Progenitor cell of endocrine pancreas (in vitro differentiated cells): ENCODE measurements around the gene FGF22. TPM values are rescaled to one million over a fixed set of nuclear protein-coding genes. Genes with fewer than 3 reads are reported as not detected.

Source experiments
- DNase-seq: peaks from one replicate; pipeline ENCODE4 v3.0.0; 2021; ENCODE audit warnings: low spot score; ENCODE audit not compliant: unreplicated experiment
- H3K27ac Mint-ChIP-seq: 2 replicates; pipeline ENCODE4 v1.8.0; 2021; ENCODE audit warnings: mild to moderate bottlenecking, moderate library complexity, mixed read lengths
- H3K27me3 Mint-ChIP-seq: 2 replicates; pipeline ENCODE4 v1.8.0; 2021; ENCODE audit warnings: mixed read lengths
- H3K36me3 Mint-ChIP-seq: 2 replicates; pipeline ENCODE4 v1.8.0; 2022; ENCODE audit warnings: mixed read lengths; ENCODE audit not compliant: insufficient read depth
- H3K4me1 Mint-ChIP-seq: 2 replicates; pipeline ENCODE4 v1.8.0; 2021; ENCODE audit warnings: low read depth, mixed read lengths
- H3K4me3 Mint-ChIP-seq: 2 replicates; pipeline ENCODE4 v1.8.0; 2021; ENCODE audit warnings: low read depth, mild to moderate bottlenecking, moderate library complexity, mixed read lengths
- H3K9me3 Mint-ChIP-seq: 2 replicates; pipeline ENCODE4 v1.8.0; 2021; ENCODE audit warnings: low read depth, mixed read lengths
- CTCF ChIP-seq: fragments of 200-600 bp; sonication (generic); IDR thresholded peaks from one replicate; pipeline ENCODE4 v1.5.0; 2021; ENCODE audit warnings: antibody characterized with exemption, mild to moderate bottlenecking; ENCODE audit not compliant: unreplicated experiment
- total RNA-seq: library from RNA; stranded (reverse); gene quantifications from 2 replicates; pipeline ENCODE4 v1.2.1, GENCODE V29; 2021

The FGF22 gene
- total RNA-seq, 1 donor from 2014 or later, result 0.43 TPM

DNA sequence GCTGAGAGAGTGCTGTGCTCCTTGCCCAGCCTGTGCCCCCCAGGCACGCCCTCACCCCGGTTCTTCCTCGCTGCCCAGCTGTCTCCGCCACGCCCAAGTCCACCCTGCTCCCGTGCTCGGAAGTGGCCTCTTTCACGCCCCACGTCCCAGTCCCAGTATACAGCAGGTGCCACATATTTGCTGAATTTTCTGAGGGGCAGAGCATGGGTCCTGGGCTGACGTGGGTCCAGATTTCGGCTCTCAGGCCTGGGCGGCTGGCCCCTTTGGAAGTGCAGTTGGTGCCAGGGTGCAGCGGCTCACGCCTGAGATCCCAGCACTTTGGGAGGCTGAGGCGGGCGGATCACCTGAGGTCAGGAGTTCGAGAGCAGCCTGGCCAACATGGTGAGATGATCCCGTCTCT, 46.6 kb upstream of the FGF22 start:
- peaks cover 37% of the 10 kb centered on the region for H3K27me3 Mint-ChIP-seq
- no peaks in the 10 kb centered on the region for H3K9me3 Mint-ChIP-seq
- peaks cover 2% of the 10 kb centered on the region for H3K4me1 Mint-ChIP-seq
- TF ChIP-seq CTCF, result no peak
- DNase-seq, result no peak
- no peaks in the 10 kb centered on the region for H3K36me3 Mint-ChIP-seq
- no peak overlapping the region for H3K4me3 Mint-ChIP-seq
- no peak overlapping the region for H3K27ac Mint-ChIP-seq

GRCh38 chr19:593505-593904, 46.2 kb upstream of the FGF22 start:
- Mint-ChIP-seq H3K27me3 (peaks cover 35% of the 10 kb centered on the region), H3K4me3 (no peak overlapping the region)

DNA sequence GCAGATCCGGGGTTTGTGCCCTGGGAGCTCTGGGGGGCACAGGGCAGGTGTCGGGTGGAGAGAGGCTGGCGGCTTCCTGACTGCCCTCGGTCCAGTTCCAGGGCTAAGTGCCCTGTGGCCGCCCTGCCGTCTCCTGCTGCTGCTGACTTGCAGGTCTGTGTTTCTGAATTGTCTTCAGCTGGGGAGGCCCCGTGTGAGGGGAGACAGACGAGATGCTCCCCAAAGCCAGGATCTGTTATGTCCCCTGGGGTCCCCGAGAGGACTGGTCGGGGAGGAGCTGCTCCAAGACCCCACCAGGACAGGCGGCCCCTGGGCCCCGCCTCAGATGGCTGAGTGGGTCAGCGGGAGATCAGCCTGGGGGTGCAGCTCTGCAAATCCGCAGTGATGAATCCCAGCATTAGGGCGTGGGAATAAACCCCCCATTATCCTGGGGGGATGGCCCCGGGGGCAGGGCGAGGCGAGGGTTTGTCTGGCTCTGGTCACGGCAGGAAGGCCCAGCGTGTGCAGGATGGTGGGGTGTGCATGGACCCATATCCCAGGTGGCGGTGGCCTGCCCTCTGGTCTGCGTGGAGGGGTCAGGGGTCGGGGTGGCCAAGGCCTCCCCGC, 45.3 kb upstream of the FGF22 start:
- Mint-ChIP-seq H3K4me3 (no peak overlapping the region), H3K27ac (no peak overlapping the region), H3K4me1 (peaks cover 2% of the 10 kb centered on the region), H3K27me3 (peaks cover 28% of the 10 kb centered on the region), H3K36me3 (no peaks in the 10 kb centered on the region), H3K9me3 (no peaks in the 10 kb centered on the region)
- TF ChIP-seq CTCF, result no peak
- DNase-seq, result no peak

More at GRCh38 chr19:593505-593904, 46.2 kb upstream of the FGF22 start:
- Mint-ChIP-seq H3K9me3 (no peaks in the 10 kb centered on the region), H3K36me3 (no peaks in the 10 kb centered on the region), H3K27ac (no peak overlapping the region), H3K4me1 (peaks cover 2% of the 10 kb centered on the region)
- no peak for TF ChIP-seq CTCF
- no peak for DNase-seq

DNA sequence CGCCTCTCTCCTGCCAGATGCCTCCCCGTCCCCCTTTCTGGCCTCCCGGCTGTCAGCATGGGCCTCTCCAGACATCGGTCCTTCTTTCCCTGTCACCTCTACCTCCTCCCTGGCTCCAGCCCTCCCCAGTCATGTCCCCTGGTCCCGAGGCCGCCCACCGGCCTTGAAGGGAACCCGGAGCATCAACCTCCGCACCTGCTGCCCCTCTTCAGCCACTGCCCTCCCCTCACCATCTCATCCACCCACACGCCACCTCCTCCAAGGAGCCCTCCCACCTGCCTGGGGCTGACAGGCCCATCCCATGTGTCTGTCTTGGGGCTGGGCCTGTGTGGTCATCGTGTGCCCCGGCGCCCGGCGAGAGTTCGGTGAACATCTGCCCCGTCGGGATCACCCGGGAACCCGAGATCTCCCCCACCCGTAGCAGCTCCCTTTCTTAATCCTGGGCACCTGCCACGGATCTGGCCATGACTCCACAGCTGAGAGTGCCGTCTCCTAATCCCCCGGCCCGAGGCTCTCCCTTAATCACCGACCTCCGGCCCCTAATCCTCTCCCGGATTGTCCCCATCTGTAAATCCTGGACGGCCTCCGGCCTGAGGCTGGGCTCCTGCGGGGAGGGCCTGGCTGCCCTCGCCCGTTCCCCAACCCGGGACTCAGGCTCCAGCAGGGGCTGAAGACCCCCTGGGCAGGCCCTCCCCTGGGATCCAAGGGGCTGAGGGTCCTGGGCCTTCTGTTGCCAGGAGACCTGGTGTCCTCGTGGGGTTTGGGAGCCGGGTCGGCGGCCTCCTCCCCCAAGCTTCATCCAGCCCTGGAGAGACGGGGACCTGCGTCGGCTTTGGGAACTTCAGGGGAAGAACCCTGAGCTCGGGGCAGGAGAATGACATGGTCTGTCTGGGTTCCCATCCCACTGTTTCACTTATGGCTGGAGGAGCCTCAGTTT, 44.1 kb upstream of the FGF22 start:
- TF ChIP-seq CTCF, result no peak
- no peak overlapping the region for H3K27ac Mint-ChIP-seq
- no peak for DNase-seq
- no peak overlapping the region for H3K4me3 Mint-ChIP-seq
- peaks cover 2% of the 10 kb centered on the region for H3K4me1 Mint-ChIP-seq
- H3K9me3 Mint-ChIP-seq, result no peaks in the 10 kb centered on the region
- peaks cover 28% of the 10 kb centered on the region for H3K27me3 Mint-ChIP-seq
- H3K36me3 Mint-ChIP-seq, result no peaks in the 10 kb centered on the region

- no peak overlapping the region for H3K27ac Mint-ChIP-seq
- H3K27me3 Mint-ChIP-seq, result peaks cover 26% of the 10 kb centered on the region
- no peak overlapping the region for H3K4me3 Mint-ChIP-seq
- H3K36me3 Mint-ChIP-seq, result no peaks in the 10 kb centered on the region
- no peak for DNase-seq
- H3K9me3 Mint-ChIP-seq, result no peaks in the 10 kb centered on the region
- TF ChIP-seq CTCF, result no peak
- peaks cover 2% of the 10 kb centered on the region for H3K4me1 Mint-ChIP-seq
These were observed 43.4 kb upstream of the FGF22 start for GRCh38 chr19:596263-596655.
